Measurements from ENCODE around the gene UBQLN4. TPM values are rescaled to one million over a fixed set of nuclear protein-coding genes. Genes with fewer than 3 reads are reported as not detected.

The UBQLN4 gene
- total and polyA plus RNA-seq, 9 of the 15 experiments (the other 6 are each of a cell fraction or from before 2014, with no cell fraction given) = 13.5 to 65.5 (median 37.0) TPM

- intact Hi-C loops (cut with micrococcal nuclease) (loop anchor here (1.0 to 10.0 kb wide), 2 partner anchors 40 to 355 kb away; no protein-coding TSS in a partner anchor), in situ Hi-C loops (cut with MboI) (loop anchor here (5.0 kb wide), 2 partner anchors 42 to 132 kb away; no protein-coding TSS in a partner anchor)
- Histone ChIP-seq H3K9me1 (ENCODE audit: control insufficient read depth, insufficient read depth, low read length) (no peaks in the 10 kb centered on the region), H2AFZ (ENCODE audit: low read depth, low read length) (no peak overlapping the region), H3K4me2 (ENCODE audit: insufficient read depth, low read length) (peak overlapping the region; percentile 7; the same call in 1 of the 2 replicates), H3K9me3 (replicated peaks; ENCODE audit: control insufficient read depth, insufficient read depth, low read depth, low read length) (0 out of 2 replicates have a peak, but pooled peaks cover 2% of the 10 kb centered on the region), H4K20me1 (replicated peaks; ENCODE audit: control insufficient read depth, insufficient read depth, low read length) (no peaks in the 10 kb centered on the region), H3K79me2 (ENCODE audit: control insufficient read depth, insufficient read depth, low read length) (no peaks in the 10 kb centered on the region), H3K9ac (ENCODE audit: insufficient read depth in 1 of 2, low read depth in 2 of 2, low read length in 2 of 2) (no peak overlapping the region), H3K4me1 (replicated peaks in 1 of 2; ENCODE audit: control insufficient read depth in 2 of 2, insufficient read depth in 2 of 2, low read length in 2 of 2) (peaks cover 0 to 8% of the 10 kb centered on the region in 2 experiments; a peak in 2 of 5 replicates), H3K4me3 (no peak overlapping the region), H3K27ac (ENCODE audit: extremely low read depth, low read depth, low read length) (no peak overlapping the region), H3K27me3 (ENCODE audit: control insufficient read depth in 2 of 2, insufficient read depth in 2 of 2, low read length in 2 of 2) (no peaks in the 10 kb centered on the region), H3K36me3 (ENCODE audit: control insufficient read depth, insufficient read depth, low read length) (no peaks in the 10 kb centered on the region)
- ATAC-seq (peak; percentile 51), FAIRE-seq (no peak), DNase-seq (ENCODE audit: extremely low read depth in 1 of 4, low spot score in 3 of 4) (no peak)
- 9% methylated on average over 5 of the region's 5 CpGs for WGBS (ENCODE audit: insufficient coverage, low coverage, missing lambda C conversion rate)
- ChIA-PET POLR2A (interaction anchor here (0.6 to 1.6 kb wide), 4 partner anchors 33 to 350 kb away, joined by 3 to 6 read pairs (median 4); partner anchors contain the start of gene SLC25A44), CTCF (ENCODE audit: low intra/inter-chr PET ratio) (interaction anchor here (1.0 to 3.2 kb wide), 6 partner anchors 27 to 356 kb away, joined by 3 to 51 read pairs (median 6); no protein-coding TSS in a partner anchor)
- TF ChIP-seq NFE2 (IDR thresholded peaks at IDR 0.05; ENCODE audit: low read depth) (no peak), NR2C2 (CRISPR knock-in tag; IDR thresholded peaks at IDR 0.05) (peak; percentile 36; the same call in 1 of the 2 replicates), NR2C2 (tag; IDR thresholded peaks at IDR 0.05) (no peak), ZNF24 (IDR thresholded peaks at IDR 0.05) (peak; percentile 83), ZBTB11 (CRISPR knock-in tag; IDR thresholded peaks at IDR 0.05) (no peak)
- BruUV-seq (replicated peaks) = no TSS peak
These were observed 36.7 kb upstream of the UBQLN4 start for GRCh38 chr1:156090138-156090839.
